GM12892 (cell line): ENCODE results near the gene WRAP53.

Experiments
- POLR2AphosphoS5 ChIP-seq: IDR thresholded peaks from 2 replicates; pipeline ENCODE4 v1.6.1; 2011; ENCODE audit warnings: low read depth, low read length, control low read depth
- TAF1 ChIP-seq: IDR thresholded peaks from 2 replicates; pipeline ENCODE4 v1.6.1; 2011; ENCODE audit warnings: low read depth, mild to moderate bottlenecking, control low read depth, low read length, borderline replicate concordance

DNA sequence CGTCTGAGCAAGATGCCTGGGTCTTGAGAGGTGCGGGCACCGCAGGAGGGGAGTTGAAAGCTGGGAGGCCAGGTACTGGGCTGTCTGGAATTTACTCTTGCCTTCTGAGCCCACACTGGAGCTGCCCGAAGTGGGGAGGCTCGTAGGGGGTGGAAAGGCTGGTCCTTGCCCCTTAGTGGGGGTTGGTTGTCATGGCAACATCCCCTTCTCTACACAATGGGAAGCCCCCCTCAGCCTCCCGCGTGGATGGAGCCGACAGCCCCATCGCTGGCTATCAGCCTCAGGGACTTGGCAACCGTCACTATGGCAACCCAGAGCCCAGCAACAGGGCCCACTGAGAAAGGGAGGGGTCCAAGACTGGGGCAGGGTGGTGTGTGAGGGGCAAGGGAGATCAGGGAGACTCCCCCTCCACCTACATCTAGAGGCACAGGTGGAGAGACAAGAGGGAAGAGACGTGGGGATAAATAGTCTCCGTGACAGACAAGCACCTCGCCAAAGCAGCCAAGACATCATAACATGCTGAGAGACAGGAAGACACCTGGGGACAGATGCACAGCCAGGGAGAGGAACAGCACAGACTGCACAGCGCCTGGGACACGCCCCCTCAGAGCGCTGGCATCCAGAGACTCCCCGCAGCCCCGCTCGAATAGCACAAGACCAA, 24.0 kb downstream of the WRAP53 start:
- TF ChIP-seq TAF1 (no peak), POLR2AphosphoS5 (no peak)
